ENCODE data around the gene PTPN4.

GRCh38 chr2:119818792-119819191 lies 59.1 kb downstream of the PTPN4 start:
- no peak for TF ChIP-seq CBX8 (IDR thresholded peaks at IDR 0.05; ENCODE audit: borderline replicate concordance, low read depth, low read length)
- TF ChIP-seq RFX5 (IDR thresholded peaks at IDR 0.05; ENCODE audit: borderline replicate concordance, low read depth, low read length): no peak
- no peak for TF ChIP-seq POLR2A (IDR thresholded peaks at IDR 0.05; ENCODE audit: control extremely low read depth in 1 of 2, low read depth in 2 of 2, low read length in 2 of 2)
- TF ChIP-seq EP300 (IDR thresholded peaks at IDR 0.05; ENCODE audit: borderline replicate concordance in 1 of 2, low read depth in 2 of 2, low read length in 2 of 2): no peak
- no peak for TF ChIP-seq CEBPB (IDR thresholded peaks at IDR 0.05; ENCODE audit: low read depth, low read length)
- TF ChIP-seq TBP (IDR thresholded peaks at IDR 0.05; ENCODE audit: low read depth, low read length): no peak
- no peak for TF ChIP-seq CTCF (IDR thresholded peaks at IDR 0.05; ENCODE audit: control extremely low read depth in 1 of 3, insufficient read depth in 1 of 3, low read depth in 1 of 3, low read length in 3 of 3)
- TF ChIP-seq SUZ12 (IDR thresholded peaks at IDR 0.05; ENCODE audit: low read length): no peak
- TF ChIP-seq POU5F1 (IDR thresholded peaks at IDR 0.05; ENCODE audit: low read depth, low read length): no peak
- no peak for TF ChIP-seq CHD1 (IDR thresholded peaks at IDR 0.05; ENCODE audit: low read depth, low read length)
- TF ChIP-seq SIN3A (conservative IDR thresholded peaks at IDR 0.05 in 1 of 2, IDR thresholded peaks at IDR 0.05 in 1 of 2; ENCODE audit: low read depth in 1 of 2, low read length in 2 of 2): no peak
- TF ChIP-seq GABPA (IDR thresholded peaks at IDR 0.05; ENCODE audit: borderline replicate concordance, insufficient read depth, low read length): no peak

Data from H1 (cell line).